ENCODE measurements around the gene GPBP1L1. TPM values are rescaled to one million over a fixed set of nuclear protein-coding genes. Genes with fewer than 3 reads are reported as not detected.
"Not testable (repeated sequence)": the region's sequence is repeated elsewhere in the genome, so short reads cannot be mapped to it uniquely, and the experiment has no call there.

The GPBP1L1 gene, protein sequence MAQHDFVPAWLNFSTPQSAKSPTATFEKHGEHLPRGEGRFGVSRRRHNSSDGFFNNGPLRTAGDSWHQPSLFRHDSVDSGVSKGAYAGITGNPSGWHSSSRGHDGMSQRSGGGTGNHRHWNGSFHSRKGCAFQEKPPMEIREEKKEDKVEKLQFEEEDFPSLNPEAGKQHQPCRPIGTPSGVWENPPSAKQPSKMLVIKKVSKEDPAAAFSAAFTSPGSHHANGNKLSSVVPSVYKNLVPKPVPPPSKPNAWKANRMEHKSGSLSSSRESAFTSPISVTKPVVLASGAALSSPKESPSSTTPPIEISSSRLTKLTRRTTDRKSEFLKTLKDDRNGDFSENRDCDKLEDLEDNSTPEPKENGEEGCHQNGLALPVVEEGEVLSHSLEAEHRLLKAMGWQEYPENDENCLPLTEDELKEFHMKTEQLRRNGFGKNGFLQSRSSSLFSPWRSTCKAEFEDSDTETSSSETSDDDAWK
- 49.3 and 51.1 TPM in 2 replicates for total RNA-seq (2014; rRNA removed; shearing (Covaris generic))

DNA sequence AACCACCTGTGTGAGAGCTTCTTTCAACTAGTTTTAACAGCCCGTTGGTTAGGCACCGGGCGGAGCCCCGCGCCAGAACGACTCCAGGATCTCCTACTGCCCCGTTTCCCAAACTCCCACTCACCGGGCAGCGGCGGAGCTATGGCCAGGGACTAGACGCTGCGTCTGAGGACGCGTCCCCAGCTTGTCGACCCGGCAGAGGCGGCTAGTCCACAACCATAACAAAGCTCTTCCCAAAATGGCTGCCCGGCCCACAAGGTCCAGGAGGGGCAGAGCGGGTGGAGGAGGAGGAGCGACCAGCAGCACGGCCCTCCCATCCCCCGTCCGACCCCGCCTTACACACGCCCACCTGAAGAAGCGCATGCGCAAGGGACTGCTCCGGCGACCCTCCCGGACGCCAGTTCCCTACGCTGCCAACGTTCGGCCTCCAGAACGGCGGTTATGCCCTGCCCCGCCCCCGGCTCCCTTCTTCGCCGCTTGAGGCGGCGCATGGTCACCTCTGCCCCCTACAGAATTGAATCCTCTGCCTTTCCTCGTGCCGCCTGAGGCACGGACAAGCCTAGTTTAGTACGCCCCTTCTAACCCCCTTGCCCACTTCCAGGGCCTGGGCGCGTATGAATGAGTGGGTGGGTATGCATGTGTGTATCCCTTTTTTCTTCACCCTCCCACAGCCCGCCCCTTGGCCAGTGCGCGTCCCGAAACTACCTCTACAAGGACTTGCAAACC is at the start of gene GPBP1L1:
GPBP1L1 (minus strand) TSS at position 246 of the 726 bp plus-strand sequence. CDS start 27,446 bp downstream, outside the sequence.
- peak; percentile 97 for DNase-seq (ENCODE audit: low spot score)

DNA sequence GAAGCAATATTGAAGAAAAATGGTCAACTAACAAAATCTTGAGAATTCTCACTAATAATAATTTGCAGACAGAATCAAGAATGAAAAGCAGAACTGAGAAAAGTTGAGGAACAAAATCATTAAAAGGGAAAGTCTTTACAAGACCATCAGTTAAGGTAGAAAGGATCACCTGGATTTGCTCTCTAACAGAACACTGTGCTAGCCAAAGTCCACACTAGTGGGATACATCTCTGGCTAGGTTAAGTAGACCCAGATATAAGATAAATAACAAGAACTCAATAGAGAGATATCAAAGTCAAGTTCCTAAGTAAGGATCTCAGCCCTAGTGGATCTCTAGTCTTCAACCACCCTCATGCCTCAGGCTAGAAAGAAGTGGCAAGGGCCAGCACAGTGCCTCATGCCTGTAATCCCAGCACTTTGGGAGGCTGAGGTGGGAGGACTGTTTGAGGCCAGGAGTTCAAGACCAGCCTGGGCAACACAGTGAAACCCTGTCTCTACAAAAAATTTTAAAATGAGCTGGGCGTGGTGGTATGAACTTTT is 44.5 kb upstream of the GPBP1L1 start:
- no peak for DNase-seq (ENCODE audit: low spot score)

DNA sequence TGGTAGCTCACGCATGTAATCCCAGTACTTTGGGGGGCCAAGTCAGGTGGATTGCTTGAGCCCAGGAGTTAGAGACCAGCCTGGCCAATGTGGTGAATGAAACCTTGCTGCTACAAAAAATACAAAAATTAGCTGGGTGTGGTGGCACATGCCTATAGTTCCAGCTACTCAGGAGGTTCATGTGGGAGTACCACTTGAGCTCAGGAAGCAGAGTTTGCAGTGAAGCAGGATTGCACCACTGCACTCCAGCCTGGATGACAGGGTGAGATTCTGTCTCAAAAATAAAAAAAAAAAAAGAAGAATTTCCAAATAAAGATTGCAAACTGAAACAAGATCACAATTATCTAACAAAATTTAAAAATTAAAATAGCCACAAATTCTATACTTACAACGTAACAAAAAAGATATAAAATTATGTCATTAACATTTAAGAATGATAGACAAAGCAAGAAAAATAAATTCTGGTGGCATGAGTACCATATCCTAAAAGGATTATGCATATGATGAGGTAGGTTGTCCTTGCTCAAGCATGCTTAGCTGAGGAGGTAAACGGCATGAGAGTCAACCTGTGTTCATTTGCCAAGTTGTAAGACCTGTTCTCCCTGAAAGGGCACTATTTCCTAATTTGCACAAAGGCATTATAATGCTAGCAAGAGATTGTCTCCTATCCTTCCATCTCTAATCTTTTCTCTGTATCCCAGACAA is 43.9 kb upstream of the GPBP1L1 start:
- peak; percentile 34 for DNase-seq (ENCODE audit: low spot score)

DNA sequence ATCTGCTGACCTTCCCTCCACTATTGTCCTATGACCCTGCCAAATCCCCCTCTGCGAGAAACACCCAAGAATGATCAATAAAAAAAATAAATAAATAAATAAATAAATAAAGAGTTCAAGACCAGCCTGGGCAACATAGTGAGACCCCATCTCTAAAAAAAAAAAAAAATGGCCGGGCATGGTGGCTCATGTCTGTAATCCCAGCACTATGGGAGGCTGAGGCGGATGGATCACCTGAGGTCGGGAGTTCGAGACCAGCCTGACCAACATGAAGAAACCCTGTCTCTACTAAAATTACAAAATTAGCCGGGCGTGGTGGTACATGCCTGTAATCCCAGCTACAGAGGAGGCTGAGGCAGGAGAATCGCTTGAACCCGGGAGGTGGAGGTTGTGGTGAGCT is 39.7 kb upstream of the GPBP1L1 start:
- DNase-seq (ENCODE audit: low spot score) = not testable (repeated sequence)

DNA sequence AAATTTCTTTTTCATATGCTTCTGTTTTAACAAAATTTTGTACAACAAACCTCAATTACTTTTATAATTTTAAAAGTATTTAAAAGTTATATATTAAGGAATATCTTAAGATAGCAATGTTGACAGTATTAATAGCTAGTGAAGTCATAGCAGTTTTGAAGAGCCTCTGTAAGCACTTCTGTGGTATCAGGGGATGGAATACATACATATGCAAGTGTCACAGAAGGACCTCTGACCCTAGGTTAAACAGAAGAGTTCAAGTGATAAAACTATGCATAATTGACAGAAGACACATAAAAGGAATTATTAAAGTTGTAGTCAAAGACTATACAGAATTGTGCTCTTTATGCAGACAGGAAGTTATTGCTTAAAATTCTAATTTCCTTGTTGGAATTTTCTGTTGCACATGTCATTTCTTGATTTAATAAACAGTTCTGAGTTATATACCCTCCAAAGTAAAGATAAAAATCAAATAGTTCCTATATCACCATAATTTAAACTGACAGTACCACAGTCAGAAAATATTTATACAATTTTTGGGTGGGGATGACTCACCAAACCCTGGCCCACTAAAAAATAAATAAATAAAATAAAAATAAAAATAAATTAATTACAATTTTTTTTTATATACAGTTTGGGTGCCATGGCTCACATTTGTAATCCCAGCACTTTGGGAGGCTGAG is 37.1 kb upstream of the GPBP1L1 start:
- DNase-seq (ENCODE audit: low spot score) = no peak

DNA sequence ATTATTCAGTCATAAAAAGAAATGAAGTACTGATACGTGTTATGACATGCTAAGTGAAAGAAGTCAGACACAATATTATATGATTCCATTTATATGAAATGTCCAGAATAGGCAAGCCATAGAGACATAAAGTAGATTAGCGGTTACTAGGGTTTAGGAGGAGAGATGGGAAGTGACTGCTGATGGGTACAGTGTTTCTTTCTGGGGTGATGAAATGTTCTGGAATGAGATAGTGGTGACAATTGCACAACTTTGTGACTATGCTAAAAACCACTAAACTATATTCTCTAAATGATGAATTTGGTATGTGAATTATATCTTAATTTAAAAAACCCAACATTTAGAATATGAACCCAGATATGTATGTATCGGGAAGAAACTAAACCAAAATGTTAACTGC is 36.5 kb upstream of the GPBP1L1 start:
- DNase-seq (ENCODE audit: low spot score) = no peak

DNA sequence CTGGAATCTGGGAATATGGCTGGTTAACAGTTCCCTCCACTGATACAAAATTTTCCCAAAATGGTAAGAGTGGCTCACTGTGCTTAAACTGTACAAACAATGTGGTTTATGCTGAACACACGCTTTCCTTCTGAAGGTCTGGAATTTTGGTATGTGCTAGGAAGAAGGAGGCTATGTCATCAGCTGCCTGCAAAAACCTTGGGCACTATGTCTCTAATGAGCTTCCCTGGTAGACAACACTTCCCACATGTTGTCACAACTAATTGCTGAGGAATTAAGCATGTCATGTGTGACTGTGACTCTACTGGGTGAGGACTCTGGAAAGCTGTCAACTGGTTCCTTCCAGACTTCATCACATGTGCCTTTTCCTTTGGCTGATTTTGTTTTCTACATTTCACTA is 34.9 kb upstream of the GPBP1L1 start:
- DNase-seq (ENCODE audit: low spot score) = no peak

DNA sequence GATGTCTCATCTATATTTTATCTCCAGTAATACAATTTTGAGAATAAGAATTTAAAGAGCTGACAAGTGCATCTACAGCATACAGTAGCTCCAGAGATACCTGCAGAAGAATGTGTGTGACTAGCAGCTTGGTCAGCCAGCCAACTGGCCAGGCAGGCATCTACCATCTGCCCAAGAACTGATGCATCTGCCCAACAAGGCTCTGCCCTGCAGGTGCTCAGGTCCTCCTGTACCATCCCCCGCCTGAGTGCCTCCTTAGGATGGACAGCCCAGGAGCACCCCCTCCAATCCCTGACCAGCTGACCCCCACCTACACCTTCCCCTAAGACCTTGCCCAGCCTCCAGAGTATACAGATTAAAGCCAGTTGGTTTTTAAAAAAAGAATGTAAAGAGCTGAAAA is 32.0 kb upstream of the GPBP1L1 start:
- DNase-seq (ENCODE audit: low spot score) = no peak

DNA sequence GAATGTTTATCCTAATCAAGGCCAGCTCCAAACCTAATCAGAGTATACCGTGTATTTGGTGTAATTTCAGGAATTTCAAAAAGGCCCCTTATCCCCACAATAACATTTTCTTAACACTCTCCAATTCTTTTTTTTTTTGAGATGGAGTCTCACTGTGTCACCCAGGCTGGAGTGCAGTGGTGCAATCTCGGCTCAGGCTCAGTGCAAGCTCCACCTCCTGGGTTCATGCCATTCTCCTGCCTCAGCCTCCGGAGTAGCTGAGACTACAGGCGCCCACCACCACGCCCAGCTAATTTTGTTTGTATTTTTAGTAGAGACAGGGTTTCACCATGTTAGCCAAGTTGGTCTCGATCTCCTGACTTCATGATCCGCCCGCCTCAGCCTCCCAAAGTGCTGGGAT is 31.1 kb upstream of the GPBP1L1 start:
- not testable (repeated sequence) for DNase-seq (ENCODE audit: low spot score)

DNA sequence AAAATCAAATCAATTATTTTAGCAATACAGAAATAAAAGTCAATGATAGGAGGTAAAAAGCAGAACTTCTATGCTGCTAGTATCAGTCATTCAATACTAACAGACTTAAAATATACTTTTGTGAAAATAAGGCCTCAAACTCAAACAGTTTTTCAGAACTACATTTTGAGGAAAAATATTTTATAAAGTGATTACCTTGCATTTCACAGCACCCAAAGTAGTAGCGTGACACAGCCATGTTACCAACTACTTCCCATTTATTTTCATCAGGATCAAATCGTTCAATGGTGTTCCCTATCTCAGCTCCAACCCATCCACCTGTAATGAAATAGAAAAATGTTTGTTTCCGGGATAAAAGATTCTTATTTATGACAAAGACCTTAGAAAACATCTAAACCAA is 30.4 kb upstream of the GPBP1L1 start:
- DNase-seq (ENCODE audit: low spot score) = no peak

DNA sequence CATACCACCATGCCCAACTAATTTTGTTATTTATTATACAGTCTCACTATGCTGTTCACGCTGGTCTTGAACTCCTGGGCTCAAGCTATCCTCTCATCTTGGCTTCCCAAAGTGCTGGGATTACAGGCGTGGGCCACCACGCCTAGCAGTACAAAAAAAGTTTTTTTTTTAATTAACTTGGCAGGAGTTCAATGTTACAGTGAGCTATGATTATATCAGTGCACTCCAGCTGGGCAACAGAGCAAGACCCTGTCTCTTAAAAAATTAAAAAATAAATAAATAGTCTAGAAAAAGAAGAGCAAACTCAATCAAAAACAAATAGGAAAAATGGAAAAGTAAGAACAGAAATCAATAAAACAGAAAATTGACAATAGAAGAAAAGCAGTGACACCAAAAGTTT is 27.4 kb upstream of the GPBP1L1 start:
- DNase-seq (ENCODE audit: low spot score) = no peak

DNA sequence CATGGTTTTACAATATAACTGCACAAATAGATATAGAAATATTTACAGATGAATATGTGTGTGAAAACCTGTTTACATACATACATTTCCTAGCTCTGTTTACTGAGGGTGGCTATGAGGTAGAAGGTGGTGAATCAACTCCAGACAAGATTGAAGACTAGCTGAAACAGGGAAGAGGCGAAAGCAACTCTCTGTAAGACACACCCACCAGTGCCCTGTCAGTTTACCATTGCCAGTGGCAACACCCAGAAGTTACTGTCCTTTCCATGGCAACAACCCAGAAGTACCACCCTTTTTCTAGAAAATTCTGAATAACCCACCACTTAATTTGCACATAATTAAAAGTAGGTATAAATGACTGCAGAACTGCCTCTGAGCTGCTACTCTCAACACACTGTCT is 18.3 kb upstream of the GPBP1L1 start:
- no peak for DNase-seq (ENCODE audit: low spot score)

DNA sequence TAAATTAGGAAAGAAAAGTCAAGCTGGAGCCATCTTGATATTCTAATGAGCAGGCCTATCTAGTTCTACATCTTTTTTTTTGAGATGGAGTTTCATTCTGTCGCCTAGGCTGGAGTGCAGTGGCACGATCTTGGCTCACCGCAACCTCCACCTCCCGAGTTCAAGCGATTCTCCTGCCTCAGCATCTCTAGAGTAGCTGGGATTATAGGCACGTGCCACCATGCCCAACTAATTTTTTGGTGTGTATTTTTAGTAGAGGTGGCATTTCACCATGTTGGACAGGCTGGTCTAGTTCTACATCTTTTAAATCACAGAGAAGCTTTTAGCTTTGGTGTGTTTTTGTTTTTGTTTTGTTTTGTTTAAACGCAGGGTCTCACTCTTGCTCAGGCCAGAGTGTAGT is 8.5 kb upstream of the GPBP1L1 start:
- no peak for DNase-seq (ENCODE audit: low spot score)

DNA sequence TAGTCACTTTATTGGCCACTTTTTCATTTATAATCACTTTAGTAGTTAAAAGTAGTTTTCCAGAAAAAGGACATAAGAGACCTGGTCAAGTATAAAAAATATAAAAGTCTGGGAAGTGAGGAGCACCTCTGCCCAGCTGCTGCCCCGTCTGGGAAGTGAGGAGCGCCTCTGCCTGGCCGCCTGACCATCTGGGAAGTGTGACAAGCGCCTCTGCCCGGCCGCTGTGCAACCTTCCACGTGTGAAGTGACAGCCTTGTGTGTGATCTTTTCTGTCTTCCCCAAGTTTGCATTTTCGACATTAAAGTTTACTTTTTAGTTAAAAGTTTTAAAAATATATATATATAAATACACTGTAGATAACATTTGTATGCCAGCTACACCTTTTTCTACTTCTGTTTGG is 7.5 kb upstream of the GPBP1L1 start:
- DNase-seq (ENCODE audit: low spot score) = not testable (repeated sequence)

DNA sequence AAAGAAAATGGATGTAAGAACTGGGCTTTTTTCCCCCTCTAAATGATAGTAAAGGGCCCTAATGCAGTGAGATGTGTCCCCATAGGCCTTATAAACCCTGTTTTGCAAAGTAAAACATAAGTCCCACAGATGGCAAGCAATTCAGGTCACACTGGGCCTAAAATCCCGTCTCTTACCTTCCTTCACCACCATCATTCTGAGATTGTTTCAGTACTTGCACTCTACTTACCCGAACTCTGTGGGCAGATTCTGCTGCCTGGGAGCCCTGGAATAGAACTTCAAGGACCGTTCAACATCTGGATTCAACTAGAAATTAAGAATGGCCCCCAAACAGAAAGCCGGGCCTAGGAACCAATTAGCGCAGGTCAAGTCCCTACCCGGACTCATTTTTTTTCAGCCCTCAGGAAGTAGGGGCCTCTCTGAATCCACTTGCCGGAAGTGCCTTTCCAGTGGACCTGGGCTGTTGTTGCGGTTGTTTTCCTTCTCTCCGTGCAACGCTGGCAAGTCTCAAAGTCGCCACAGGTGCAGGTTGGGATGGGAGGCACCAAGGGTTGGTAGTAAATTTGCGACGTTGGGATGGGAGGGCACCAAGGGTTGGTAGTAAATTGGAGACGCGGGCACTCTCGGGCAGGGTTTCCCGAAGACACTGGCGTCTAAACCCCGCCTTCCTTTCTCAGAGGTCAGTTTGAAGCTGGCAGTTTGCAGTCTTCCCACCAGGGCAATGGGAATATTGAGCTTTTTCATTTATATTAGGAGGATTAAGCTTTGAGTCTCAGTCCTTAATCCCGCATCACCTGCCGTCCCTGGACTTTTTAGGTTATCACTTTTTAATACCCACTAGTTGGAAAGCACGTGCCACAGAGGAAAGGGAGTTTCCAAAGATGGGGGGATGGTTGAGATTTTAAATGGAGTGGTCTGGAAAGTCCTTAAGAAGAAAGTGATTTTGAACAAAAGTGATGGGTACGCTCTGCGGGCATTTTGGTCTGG is 1.7 kb upstream of the GPBP1L1 start, which contains the start of gene TMEM69:
TMEM69 (plus strand) TSS at position 428 of the 987 bp plus-strand sequence. CDS start 2,888 bp downstream, outside the sequence.
- peak; percentile 91 for DNase-seq (ENCODE audit: low spot score)

DNA sequence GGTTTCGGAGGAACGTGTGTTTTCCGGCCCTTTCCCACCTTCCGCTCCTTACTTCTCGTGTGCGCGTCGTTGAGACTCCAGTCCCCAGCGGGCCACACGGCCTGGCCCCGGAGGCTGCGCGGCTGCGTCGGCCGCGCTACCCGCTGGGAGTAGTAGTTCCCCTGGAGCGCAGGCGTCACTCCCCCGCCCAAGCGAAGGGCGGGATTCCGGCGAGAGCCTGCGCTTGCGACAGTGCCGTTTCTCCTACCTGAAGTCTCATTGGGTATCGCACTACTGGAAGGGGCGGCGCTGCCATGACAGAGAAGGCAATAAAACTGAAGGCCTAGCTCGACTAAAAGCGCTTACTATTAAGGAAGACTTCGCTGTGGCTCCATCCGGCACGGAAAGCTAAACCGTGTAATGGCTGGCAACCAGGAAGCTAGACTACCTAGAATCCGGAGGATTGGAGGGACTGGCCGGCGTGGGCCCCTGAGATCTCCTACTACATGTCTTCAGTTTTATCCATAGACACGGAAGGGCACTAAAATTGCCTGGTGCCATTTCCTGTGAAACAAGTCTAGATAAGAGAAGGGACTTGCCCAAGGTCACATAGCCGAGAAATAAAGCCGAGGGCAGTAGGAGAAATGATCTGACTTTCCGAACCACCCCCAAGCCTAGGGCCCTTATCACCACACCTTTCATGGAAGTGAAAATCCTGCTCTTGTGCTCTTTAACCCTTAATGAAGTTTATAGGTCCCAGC is 851 bp upstream of the GPBP1L1 start:
- DNase-seq (ENCODE audit: low spot score) = peak; percentile 98

DNA sequence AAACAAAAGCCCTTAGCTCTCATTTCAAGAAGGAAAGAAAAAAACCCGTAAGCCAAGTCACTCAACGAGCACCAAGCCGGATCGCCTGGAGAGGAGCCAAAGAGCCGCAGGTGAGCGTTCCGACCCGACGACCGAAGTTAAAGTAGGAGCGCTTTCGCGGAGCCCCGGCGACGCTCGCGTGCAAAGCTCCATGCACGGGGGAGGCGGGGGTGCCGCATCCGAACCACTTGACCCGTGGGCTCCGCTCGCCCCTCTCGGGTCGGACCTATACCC is 382 bp downstream of the GPBP1L1 start:
- peak; percentile 82 for DNase-seq (ENCODE audit: low spot score)

DNA sequence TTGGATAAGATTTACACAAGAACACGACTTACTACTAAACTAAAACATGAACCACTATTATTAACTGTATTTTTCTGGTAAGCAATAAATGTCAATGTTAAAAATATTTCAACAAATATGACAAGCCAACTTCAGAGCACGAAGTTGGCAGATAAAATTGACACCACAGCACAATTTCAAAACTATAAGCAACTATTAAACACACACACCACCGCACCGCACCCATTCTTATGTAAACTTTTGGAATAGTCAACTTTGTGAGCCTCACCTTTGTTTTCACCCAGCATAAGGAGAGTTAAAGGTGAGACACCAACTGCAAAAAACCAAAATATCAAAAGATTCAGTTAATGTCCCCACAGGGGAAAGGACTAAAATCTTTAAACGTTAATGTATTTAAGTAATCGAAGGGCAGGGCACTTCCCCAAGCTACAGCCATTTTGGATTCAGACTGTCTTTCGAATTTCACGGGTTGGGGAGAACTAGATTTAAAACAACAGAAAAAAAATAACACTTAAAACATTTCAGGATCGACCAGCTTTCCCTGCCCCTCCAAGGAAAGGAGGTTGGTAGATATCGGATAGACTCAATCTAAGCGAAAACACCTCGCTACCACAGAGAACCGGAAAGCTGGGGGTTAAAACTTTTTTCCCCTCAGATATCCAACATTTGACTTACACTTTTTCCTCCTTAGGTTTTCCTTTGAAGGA is 872 bp downstream of the GPBP1L1 start:
- peak; percentile 39 for DNase-seq (ENCODE audit: low spot score)

DNA sequence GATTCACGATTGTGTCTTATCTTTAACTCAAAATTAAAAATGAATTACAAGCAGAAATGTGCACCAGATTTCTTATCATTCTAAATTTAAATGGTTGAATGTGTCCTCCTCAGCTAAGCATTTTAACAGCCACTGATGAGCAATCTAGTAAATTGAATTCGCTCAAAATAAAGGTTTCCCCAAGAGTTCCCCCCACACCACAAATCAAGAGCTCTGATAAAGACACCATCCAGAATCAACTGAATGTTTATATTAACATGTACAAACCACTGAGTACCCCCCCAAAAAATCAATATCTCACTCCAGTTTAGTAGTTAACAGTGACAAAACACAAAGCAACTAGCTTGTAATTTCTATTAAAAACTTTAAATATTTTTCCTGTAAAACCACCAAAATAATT is 1.9 kb downstream of the GPBP1L1 start:
- DNase-seq (ENCODE audit: low spot score) = no peak
